ENCODE measurements around the gene HOXB1. TPM values are rescaled to one million over a fixed set of nuclear protein-coding genes. Genes with fewer than 3 reads are reported as not detected.

Gene HOXB1
- total RNA-seq, 1 donor from 2014 or later: not detected

GRCh38 chr17:48528936-48529682 lies 1.7 kb downstream of the HOXB1 start:
- no peak overlapping the region for H3K27ac Mint-ChIP-seq
- Histone ChIP-seq H3K4me2 (no peak overlapping the region), H3K27ac (no peak overlapping the region), H4K20me1 (ENCODE audit: low read depth) (peaks cover 75% of the 10 kb centered on the region), H3K9ac (no peak overlapping the region), H3K27me3 (peaks cover 100% of the 10 kb centered on the region), H3K4me1 (no peaks in the 10 kb centered on the region), H2AFZ (replicated peaks) (no peak overlapping the region), H3K9me3 (ENCODE audit: low read depth) (no peaks in the 10 kb centered on the region), H3K4me3 (no peak overlapping the region), H3K36me3 (no peaks in the 10 kb centered on the region), H3F3A (ENCODE audit: low read depth) (peaks cover 5% of the 10 kb centered on the region), H3K79me2 (ENCODE audit: low read depth) (no peaks in the 10 kb centered on the region)
- peaks cover 2% of the 10 kb centered on the region for H3K4me1 Mint-ChIP-seq
- peaks cover 91% of the 10 kb centered on the region for H3K27me3 Mint-ChIP-seq (ENCODE audit: insufficient read depth, low read depth)
- no peaks in the 10 kb centered on the region for H3K36me3 Mint-ChIP-seq
- no peak for TF ChIP-seq EZH2phosphoT487 (IDR thresholded peaks at IDR 0.05)
- TF ChIP-seq EZH2 (IDR thresholded peaks at IDR 0.05): no peak
- no peak for TF ChIP-seq CTCF (IDR thresholded peaks at IDR 0.05)
- peaks cover 10% of the 10 kb centered on the region for H3K9me3 Mint-ChIP-seq
- H3K4me3 Mint-ChIP-seq: no peak overlapping the region
- DNase-seq (ENCODE audit: low spot score): no peak

- Histone ChIP-seq H3F3A (ENCODE audit: low read depth) (peaks cover 5% of the 10 kb centered on the region), H3K27ac (no peak overlapping the region), H3K36me3 (no peaks in the 10 kb centered on the region), H3K9ac (no peak overlapping the region), H3K4me1 (no peaks in the 10 kb centered on the region), H3K79me2 (ENCODE audit: low read depth) (no peaks in the 10 kb centered on the region), H2AFZ (replicated peaks) (no peak overlapping the region), H4K20me1 (ENCODE audit: low read depth) (peaks cover 82% of the 10 kb centered on the region), H3K27me3 (peaks cover 100% of the 10 kb centered on the region), H3K4me2 (no peak overlapping the region), H3K4me3 (no peak overlapping the region), H3K9me3 (ENCODE audit: low read depth) (no peaks in the 10 kb centered on the region)
- Mint-ChIP-seq H3K4me3 (no peak overlapping the region), H3K27me3 (ENCODE audit: insufficient read depth, low read depth) (peaks cover 93% of the 10 kb centered on the region), H3K9me3 (peaks cover 10% of the 10 kb centered on the region), H3K36me3 (no peaks in the 10 kb centered on the region), H3K4me1 (peaks cover 2% of the 10 kb centered on the region), H3K27ac (no peak overlapping the region)
- DNase-seq (ENCODE audit: low spot score): peak; percentile 40
- no peak for TF ChIP-seq EZH2 (IDR thresholded peaks at IDR 0.05)
- TF ChIP-seq EZH2phosphoT487 (IDR thresholded peaks at IDR 0.05): no peak
- no peak for TF ChIP-seq CTCF (IDR thresholded peaks at IDR 0.05)
Observed at GRCh38 chr17:48528153-48528935, 2.5 kb downstream of the HOXB1 start.

- Histone ChIP-seq H2AFZ (replicated peaks) (no peak overlapping the region), H3K4me3 (no peak overlapping the region)
Observed at GRCh38 chr17:48527547-48527932, 3.3 kb downstream of the HOXB1 start.

More at GRCh38 chr17:48527547-48527932, 3.3 kb downstream of the HOXB1 start:
- peaks cover 5% of the 10 kb centered on the region for H3F3A ChIP-seq (ENCODE audit: low read depth)
- H4K20me1 ChIP-seq (ENCODE audit: low read depth): peaks cover 86% of the 10 kb centered on the region
- Mint-ChIP-seq H3K27ac (no peak overlapping the region), H3K4me1 (peaks cover 2% of the 10 kb centered on the region), H3K27me3 (ENCODE audit: insufficient read depth, low read depth) (peaks cover 95% of the 10 kb centered on the region), H3K36me3 (no peaks in the 10 kb centered on the region), H3K4me3 (no peak overlapping the region), H3K9me3 (peaks cover 7% of the 10 kb centered on the region)
- no peaks in the 10 kb centered on the region for H3K9me3 ChIP-seq (ENCODE audit: low read depth)
- no peaks in the 10 kb centered on the region for H3K4me1 ChIP-seq
- no peak overlapping the region for H3K4me2 ChIP-seq
- DNase-seq (ENCODE audit: low spot score): no peak
- H3K9ac ChIP-seq: no peak overlapping the region
- no peaks in the 10 kb centered on the region for H3K36me3 ChIP-seq
- peaks cover 100% of the 10 kb centered on the region for H3K27me3 ChIP-seq
- no peak overlapping the region for H3K27ac ChIP-seq
- TF ChIP-seq EZH2phosphoT487 (IDR thresholded peaks at IDR 0.05) (peak; percentile 58), CTCF (IDR thresholded peaks at IDR 0.05) (no peak), EZH2 (IDR thresholded peaks at IDR 0.05) (peak; percentile 66)
- no peaks in the 10 kb centered on the region for H3K79me2 ChIP-seq (ENCODE audit: low read depth)
